ENCODE measurements around the gene MYO18B. TPM values are rescaled to one million over a fixed set of nuclear protein-coding genes. Genes with fewer than 3 reads are reported as not detected.

MYO18B gene
- total RNA-seq, 1 experiment from 2014 or later: not detected

- Histone ChIP-seq H3K9me3 (ENCODE audit: low read length) (no peaks in the 10 kb centered on the region), H3K79me2 (ENCODE audit: low read length) (no peaks in the 10 kb centered on the region), H3K27ac (ENCODE audit: low read length) (no peak overlapping the region), H3K4me2 (ENCODE audit: low read length) (no peak overlapping the region), H2AFZ (ENCODE audit: low read length) (no peak overlapping the region), H3K9me2 (replicated peaks; ENCODE audit: low read length) (no peaks in the 10 kb centered on the region), H3K27me3 (ENCODE audit: low read length) (no peaks in the 10 kb centered on the region), H4K20me1 (ENCODE audit: low read length) (no peaks in the 10 kb centered on the region), H3K4me1 (ENCODE audit: insufficient read depth, low read length) (no peaks in the 10 kb centered on the region), H3F3A (ENCODE audit: low read length, unreplicated experiment) (no peaks in the 10 kb centered on the region), H3K9ac (ENCODE audit: low read length) (no peak overlapping the region), H3K4me3 (ENCODE audit: low read length) (no peak overlapping the region), H3K36me3 (ENCODE audit: low read depth, low read length) (no peaks in the 10 kb centered on the region)
- no peak for DNase-seq
- ATAC-seq: no peak
- no TSS peak for BruUV-seq (replicated peaks)
- ChIA-PET POLR2A (ENCODE audit: unreplicated experiment) (no interaction called here), CTCF (no interaction called here)
- intact Hi-C loops (cut with micrococcal nuclease): no loop called here
- no peak for TF ChIP-seq EZH2 (IDR thresholded peaks at IDR 0.05; ENCODE audit: low read length, unreplicated experiment)
- no peak for TF ChIP-seq CTCF (conservative IDR thresholded peaks at IDR 0.05; ENCODE audit: low read depth, low read length)
- TF ChIP-seq EZH2phosphoT487 (IDR thresholded peaks at IDR 0.05; ENCODE audit: borderline replicate concordance, low read length): no peak
These were observed 21.3 kb downstream of the MYO18B start for GRCh38 chr22:25763239-25763777.

- Histone ChIP-seq H3K79me2 (ENCODE audit: low read length) (no peaks in the 10 kb centered on the region), H3K4me1 (ENCODE audit: insufficient read depth, low read length) (no peaks in the 10 kb centered on the region), H2AFZ (ENCODE audit: low read length) (no peak overlapping the region), H4K20me1 (ENCODE audit: low read length) (no peaks in the 10 kb centered on the region), H3K9ac (ENCODE audit: low read length) (no peak overlapping the region), H3K36me3 (ENCODE audit: low read depth, low read length) (no peaks in the 10 kb centered on the region), H3K9me2 (replicated peaks; ENCODE audit: low read length) (no peaks in the 10 kb centered on the region), H3K4me3 (ENCODE audit: low read length) (no peak overlapping the region), H3K27me3 (ENCODE audit: low read length) (no peaks in the 10 kb centered on the region), H3K4me2 (ENCODE audit: low read length) (no peak overlapping the region), H3F3A (ENCODE audit: low read length, unreplicated experiment) (no peaks in the 10 kb centered on the region), H3K27ac (ENCODE audit: low read length) (no peak overlapping the region), H3K9me3 (ENCODE audit: low read length) (no peaks in the 10 kb centered on the region)
- POLR2A ChIA-PET (ENCODE audit: unreplicated experiment): no interaction called here
- CTCF ChIA-PET: no interaction called here
- no peak for TF ChIP-seq EZH2 (IDR thresholded peaks at IDR 0.05; ENCODE audit: low read length, unreplicated experiment)
- TF ChIP-seq EZH2phosphoT487 (IDR thresholded peaks at IDR 0.05; ENCODE audit: borderline replicate concordance, low read length): no peak
- no peak for TF ChIP-seq CTCF (conservative IDR thresholded peaks at IDR 0.05; ENCODE audit: low read depth, low read length)
- no TSS peak for BruUV-seq (replicated peaks)
- ATAC-seq (no peak), DNase-seq (no peak)
- intact Hi-C loops (cut with micrococcal nuclease): no loop called here
These were observed 22.5 kb downstream of the MYO18B start for GRCh38 chr22:25764270-25765015.

- no peak for ATAC-seq
- Histone ChIP-seq H3K9ac (ENCODE audit: low read length) (no peak overlapping the region), H3K27ac (ENCODE audit: low read length) (no peak overlapping the region), H3K9me3 (ENCODE audit: low read length) (no peaks in the 10 kb centered on the region), H3K79me2 (ENCODE audit: low read length) (no peaks in the 10 kb centered on the region), H3K4me2 (ENCODE audit: low read length) (no peak overlapping the region), H3K36me3 (ENCODE audit: low read depth, low read length) (no peaks in the 10 kb centered on the region), H3K4me1 (ENCODE audit: insufficient read depth, low read length) (no peaks in the 10 kb centered on the region), H4K20me1 (ENCODE audit: low read length) (no peaks in the 10 kb centered on the region), H3K27me3 (ENCODE audit: low read length) (no peaks in the 10 kb centered on the region), H2AFZ (ENCODE audit: low read length) (no peak overlapping the region), H3F3A (ENCODE audit: low read length, unreplicated experiment) (no peaks in the 10 kb centered on the region), H3K4me3 (ENCODE audit: low read length) (no peak overlapping the region), H3K9me2 (replicated peaks; ENCODE audit: low read length) (no peaks in the 10 kb centered on the region)
- ChIA-PET POLR2A (ENCODE audit: unreplicated experiment) (no interaction called here), CTCF (no interaction called here)
- TF ChIP-seq EZH2 (IDR thresholded peaks at IDR 0.05; ENCODE audit: low read length, unreplicated experiment) (no peak), CTCF (conservative IDR thresholded peaks at IDR 0.05; ENCODE audit: low read depth, low read length) (no peak), EZH2phosphoT487 (IDR thresholded peaks at IDR 0.05; ENCODE audit: borderline replicate concordance, low read length) (no peak)
- intact Hi-C loops (cut with micrococcal nuclease): no loop called here
- DNase-seq: no peak
- no TSS peak for BruUV-seq (replicated peaks)
These were observed 23.0 kb downstream of the MYO18B start for GRCh38 chr22:25765016-25765367.

Data from PC-3 (cell line).